Measurements from ENCODE around the gene ARHGAP29. TPM values are rescaled to one million over a fixed set of nuclear protein-coding genes. Genes with fewer than 3 reads are reported as not detected.

Gene ARHGAP29
- total RNA-seq, 6 donors from 2014 or later: 43.8 to 87.5 (median 49.0) TPM

DNA sequence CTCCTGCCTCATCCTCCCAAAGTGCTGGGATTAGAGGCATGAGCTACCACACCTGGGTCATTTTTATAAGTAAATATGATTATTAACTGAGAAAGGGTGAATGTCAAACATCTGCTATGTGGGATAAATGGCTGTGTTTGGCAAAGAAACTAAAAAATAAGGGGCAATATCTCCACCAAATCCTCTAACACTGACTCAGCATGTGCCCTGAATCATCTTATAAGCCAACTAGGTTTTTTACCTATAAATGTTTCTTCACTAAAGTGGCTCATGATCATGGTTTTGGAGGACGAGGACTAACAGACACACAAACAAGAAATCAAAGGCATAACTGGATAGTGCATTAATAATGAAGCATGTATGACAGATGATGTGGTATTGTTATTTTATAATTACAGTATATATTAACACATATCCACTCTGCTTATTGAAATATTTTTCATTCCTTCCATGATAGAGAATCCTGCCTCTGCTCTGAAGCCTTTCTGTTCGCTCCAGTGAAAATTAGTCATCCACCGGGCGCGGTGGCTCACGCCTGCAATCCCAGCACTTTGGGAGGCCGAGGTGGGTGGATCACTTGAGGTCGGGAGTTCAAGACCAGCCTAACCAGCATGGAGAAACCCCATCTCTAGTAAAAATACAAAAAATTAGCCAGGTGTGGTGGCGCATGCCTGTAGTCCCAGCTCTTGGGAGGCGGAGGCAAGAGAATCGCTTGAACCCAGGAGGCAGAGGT is 11.7 kb upstream of the ARHGAP29 start:
- ATAC-seq (ENCODE audit: low FRiP score in 2 of 2): no peak
- H3K36me3 ChIP-seq: no peaks in the 10 kb centered on the region
- TF ChIP-seq POLR2AphosphoS5 (IDR thresholded peaks at IDR 0.05) (no peak), POLR2A (IDR thresholded peaks at IDR 0.05) (no peak), EP300 (IDR thresholded peaks at IDR 0.05) (no peak)
- TF ChIP-seq, protein P1, sequence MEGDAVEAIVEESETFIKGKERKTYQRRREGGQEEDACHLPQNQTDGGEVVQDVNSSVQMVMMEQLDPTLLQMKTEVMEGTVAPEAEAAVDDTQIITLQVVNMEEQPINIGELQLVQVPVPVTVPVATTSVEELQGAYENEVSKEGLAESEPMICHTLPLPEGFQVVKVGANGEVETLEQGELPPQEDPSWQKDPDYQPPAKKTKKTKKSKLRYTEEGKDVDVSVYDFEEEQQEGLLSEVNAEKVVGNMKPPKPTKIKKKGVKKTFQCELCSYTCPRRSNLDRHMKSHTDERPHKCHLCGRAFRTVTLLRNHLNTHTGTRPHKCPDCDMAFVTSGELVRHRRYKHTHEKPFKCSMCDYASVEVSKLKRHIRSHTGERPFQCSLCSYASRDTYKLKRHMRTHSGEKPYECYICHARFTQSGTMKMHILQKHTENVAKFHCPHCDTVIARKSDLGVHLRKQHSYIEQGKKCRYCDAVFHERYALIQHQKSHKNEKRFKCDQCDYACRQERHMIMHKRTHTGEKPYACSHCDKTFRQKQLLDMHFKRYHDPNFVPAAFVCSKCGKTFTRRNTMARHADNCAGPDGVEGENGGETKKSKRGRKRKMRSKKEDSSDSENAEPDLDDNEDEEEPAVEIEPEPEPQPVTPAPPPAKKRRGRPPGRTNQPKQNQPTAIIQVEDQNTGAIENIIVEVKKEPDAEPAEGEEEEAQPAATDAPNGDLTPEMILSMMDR (IDR thresholded peaks at IDR 0.05): no peak
- no peaks in the 10 kb centered on the region for H3K27me3 ChIP-seq
- no peak overlapping the region for H3K4me3 ChIP-seq
- no peaks in the 10 kb centered on the region for H3K9me3 ChIP-seq
- no peak for DNase-seq
- 92 to 98% methylated on average over 11 of the region's 11 CpGs for WGBS, 2 donors
- H3K4me1 ChIP-seq: peaks cover 0 to 16% (median 4%) of the 10 kb centered on the region in 4 donors
- H3K27ac ChIP-seq: no peak overlapping the region

DNA sequence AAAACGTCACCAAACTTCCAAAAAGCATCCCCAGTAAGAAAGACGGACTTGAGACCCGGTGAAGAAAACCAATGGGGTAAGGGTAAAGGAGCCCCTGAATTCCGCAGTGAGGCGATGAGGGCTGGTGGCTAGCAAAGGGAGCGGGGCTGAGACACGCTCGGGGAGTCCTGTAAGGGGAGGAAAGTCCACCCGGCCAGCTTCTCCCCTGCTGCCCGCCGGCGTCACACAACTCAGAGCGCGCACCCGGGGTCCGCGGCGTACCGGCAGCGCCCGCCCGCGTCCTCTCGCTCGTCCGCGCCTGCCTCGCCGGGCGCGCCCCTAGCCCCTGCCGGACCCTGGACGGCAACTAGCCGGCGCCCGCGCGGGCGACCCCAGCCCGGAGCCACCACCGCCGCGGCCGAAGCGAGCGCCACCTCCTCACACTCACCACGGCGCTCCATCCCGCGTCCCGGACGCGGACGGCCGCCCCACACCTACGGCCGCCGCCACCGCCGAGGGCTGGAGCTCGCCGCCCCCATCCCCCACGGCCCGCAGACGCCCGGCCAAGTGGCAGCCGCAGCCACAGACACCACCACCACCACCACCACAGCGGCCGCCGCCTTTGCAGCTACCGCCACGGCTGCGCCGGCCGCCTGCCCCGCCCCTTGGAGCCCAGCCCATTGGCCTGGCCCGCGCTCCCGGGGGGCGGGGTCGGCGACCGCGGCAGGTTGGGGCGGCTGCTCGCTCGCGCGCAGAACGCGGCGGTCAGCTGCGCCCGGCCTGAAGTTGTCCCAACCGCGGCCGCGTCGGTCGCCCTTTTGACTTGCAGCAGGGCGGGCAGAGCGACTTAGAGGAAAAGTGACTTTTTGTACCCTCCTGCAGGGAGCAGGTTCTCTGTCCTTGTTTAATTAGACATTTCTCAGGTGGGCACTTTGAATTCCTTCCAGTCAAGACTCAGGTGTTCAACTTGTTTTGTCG is 10.0 kb upstream of the ARHGAP29 start:
- DNase-seq: peak; percentile 87 to 96
- ATAC-seq (ENCODE audit: low FRiP score in 2 of 2): peak; percentile 91 to 96
- Histone ChIP-seq H3K4me1 (peaks cover 0 to 13% (median 4%) of the 10 kb centered on the region in 4 donors), H3K27me3 (no peaks in the 10 kb centered on the region), H3K9me3 (peaks cover 0 to 10% (median 0%) of the 10 kb centered on the region in 4 donors), H3K4me3 (peak overlapping the region; percentile 6 to 84 (median 64)), H3K27ac (peak overlapping the region; percentile 83 to 91 (median 86)), H3K36me3 (no peaks in the 10 kb centered on the region)
- WGBS, 2 donors: 1 to 2% methylated on average over 32 to 40 of the region's 103 CpGs
- peak; percentile 58 to 84 for TF ChIP-seq POLR2AphosphoS5 (IDR thresholded peaks at IDR 0.05)
- no peak for TF ChIP-seq EP300 (IDR thresholded peaks at IDR 0.05)
- TF ChIP-seq, protein P1 (IDR thresholded peaks at IDR 0.05): peak in 2 of 6 experiments; percentile 17 to 27
- TF ChIP-seq POLR2A (IDR thresholded peaks at IDR 0.05): peak in 3 of 4 donors; percentile 70 to 89 (median 89)

DNA sequence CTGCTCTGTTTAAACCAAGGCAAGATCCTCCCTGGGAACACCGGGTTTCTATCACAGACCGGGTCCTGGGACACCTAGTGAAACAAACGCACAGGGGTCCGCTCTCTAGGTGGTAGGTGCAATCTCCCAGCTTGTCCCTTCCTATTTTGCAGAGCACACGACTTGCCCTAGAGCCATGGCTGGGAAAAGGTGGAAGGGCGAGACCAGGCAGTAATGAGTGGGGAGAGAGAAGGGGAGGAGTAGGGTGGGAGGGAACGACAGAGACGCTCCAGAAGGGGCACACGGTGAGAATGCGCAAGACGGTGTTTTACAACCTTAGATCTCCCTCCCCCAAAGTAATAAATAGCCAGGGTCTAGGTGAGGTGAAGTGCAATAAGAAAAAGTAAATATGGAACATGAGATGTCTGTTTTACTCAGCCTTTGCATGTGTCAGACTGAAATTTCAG is 9.3 kb upstream of the ARHGAP29 start:
- no peak for DNase-seq
- H3K27ac ChIP-seq: peak overlapping the region; percentile 83 to 91 (median 86)
- ATAC-seq (ENCODE audit: low FRiP score in 2 of 2): peak; percentile 54 to 58
- H3K4me3 ChIP-seq: peak overlapping the region; percentile 6 to 84 (median 64)
- peaks cover 0 to 10% (median 0%) of the 10 kb centered on the region in 4 donors for H3K9me3 ChIP-seq
- H3K36me3 ChIP-seq: no peaks in the 10 kb centered on the region
- H3K27me3 ChIP-seq: no peaks in the 10 kb centered on the region
- peaks cover 0 to 13% (median 4%) of the 10 kb centered on the region in 4 donors for H3K4me1 ChIP-seq
- TF ChIP-seq POLR2AphosphoS5 (IDR thresholded peaks at IDR 0.05) (peak in 1 of 2 donors; percentile 18), POLR2A (IDR thresholded peaks at IDR 0.05) (no peak), EP300 (IDR thresholded peaks at IDR 0.05) (no peak)
- TF ChIP-seq, protein P1 (IDR thresholded peaks at IDR 0.05): no peak
- 8% methylated on average over 11 of the region's 11 CpGs for WGBS, 2 donors

DNA sequence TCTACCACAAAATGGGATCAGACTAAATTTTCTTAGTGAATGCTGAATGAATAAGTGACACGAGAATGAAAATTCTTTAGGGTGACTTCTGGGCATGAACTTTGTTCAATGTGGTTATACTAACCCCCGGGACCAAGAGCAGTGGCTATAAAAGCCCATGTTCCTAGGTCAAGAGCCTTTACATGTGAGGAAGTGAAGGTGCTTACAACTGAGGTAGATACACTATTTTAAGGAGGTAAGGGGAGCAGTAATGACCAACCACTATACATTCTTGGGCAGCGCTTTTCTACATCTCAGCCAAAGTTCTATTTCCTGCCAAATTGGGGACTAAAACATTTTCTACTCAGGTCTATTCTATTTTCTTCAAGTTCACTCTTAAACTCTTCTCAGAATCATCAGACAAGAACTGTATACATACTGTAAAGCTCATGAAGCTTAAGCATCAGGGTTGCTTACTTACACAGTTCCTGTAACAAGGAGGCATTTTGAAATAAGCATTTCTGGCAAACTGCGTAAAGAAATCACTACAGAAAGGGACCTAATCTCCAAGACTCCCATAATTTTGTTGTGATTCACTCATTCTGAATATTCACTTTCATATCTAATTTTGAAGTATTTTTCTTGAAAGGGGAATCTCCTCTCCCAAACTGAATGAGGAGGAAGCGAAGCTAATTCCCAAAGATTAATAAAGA is 8.5 kb upstream of the ARHGAP29 start:
- no peak for DNase-seq
- no peaks in the 10 kb centered on the region for H3K36me3 ChIP-seq
- H3K9me3 ChIP-seq: peaks cover 0 to 10% (median 0%) of the 10 kb centered on the region in 4 donors
- peak overlapping the region in 3 of 4 donors; percentile 64 to 84 (median 65) for H3K4me3 ChIP-seq
- ATAC-seq (ENCODE audit: low FRiP score in 2 of 2): no peak
- H3K27ac ChIP-seq: peak overlapping the region; percentile 83 to 91 (median 86)
- no peak for TF ChIP-seq POLR2A (IDR thresholded peaks at IDR 0.05)
- TF ChIP-seq, protein P1 (IDR thresholded peaks at IDR 0.05): no peak
- no peak for TF ChIP-seq POLR2AphosphoS5 (IDR thresholded peaks at IDR 0.05)
- no peak for TF ChIP-seq EP300 (IDR thresholded peaks at IDR 0.05)
- peaks cover 0 to 13% (median 4%) of the 10 kb centered on the region in 4 donors for H3K4me1 ChIP-seq
- WGBS, 2 donors: 63 to 65% methylated on average over 5 of the region's 5 CpGs
- H3K27me3 ChIP-seq: no peaks in the 10 kb centered on the region
